PC-9 (cell line): ENCODE measurements around the gene MRPL43.

Experiments
- CTCF ChIP-seq: fragments of 200-600 bp; sonication (generic); conservative IDR thresholded peaks from 2 replicates; pipeline ENCODE4 v1.6.1; 2017; ENCODE audit warnings: mixed run types, antibody characterized with exemption, mild to moderate bottlenecking, moderate library complexity
- EZH2 ChIP-seq: fragments of 200-600 bp; sonication (generic); IDR thresholded peaks from 2 replicates; pipeline ENCODE4 v1.8.0; 2017; ENCODE audit warnings: antibody characterized with exemption, low read depth

GRCh38 chr10:101031128-101031795, 44.0 kb upstream of the MRPL43 start, which contains the start of the genes PDZD7 and SFXN3:
- TF ChIP-seq CTCF (no peak), EZH2 (no peak)
